Stimulated activated CD8-positive, alpha-beta memory T cell treated with anti-CD3 and anti-CD28 coated beads, Interleukin-2, amount 100 ng/mL, for 48 hours (primary cell): ENCODE measurements around the gene PYGO2.
"Not testable (repeated sequence)": the region's sequence is repeated elsewhere in the genome, so short reads cannot be mapped to it uniquely, and the experiment has no call there.

Experiments used
- DNase-seq, 2 donors: peaks; one replicate each; pipeline ENCODE4 v3.0.0-alpha.2; 2020; ENCODE audit warnings: low read depth in 2 of 2

The PYGO2 gene

GRCh38 chr1:154999571-155000410, 38.2 kb upstream of the PYGO2 start:
- DNase-seq = peak; percentile 54 to 72

- peak; percentile 72 to 81 for DNase-seq
Measured at GRCh38 chr1:154998818-154999570, 37.4 kb upstream of the PYGO2 start.

GRCh38 chr1:154998201-154998780, 36.7 kb upstream of the PYGO2 start:
- DNase-seq = no peak

GRCh38 chr1:154996966-154997701, 35.6 kb upstream of the PYGO2 start:
- DNase-seq = no peak

GRCh38 chr1:154995301-154995983, 33.9 kb upstream of the PYGO2 start:
- DNase-seq = not testable (repeated sequence)

- DNase-seq = no peak
Measured at GRCh38 chr1:154994591-154994990, 33.0 kb upstream of the PYGO2 start.

- DNase-seq = no peak
Measured at GRCh38 chr1:154994269-154994587, 32.6 kb upstream of the PYGO2 start.

- DNase-seq = no peak
Measured at GRCh38 chr1:154993572-154994268, 32.1 kb upstream of the PYGO2 start, which contains the start of gene LENEP. Gene LENEP (plus strand): TSS chr1:154993586. CDS start chr1:154993608, 22 bp downstream.

- DNase-seq = no peak
Measured at GRCh38 chr1:154992721-154993571, 31.4 kb upstream of the PYGO2 start.

- DNase-seq = no peak
Measured at GRCh38 chr1:154990276-154990675, 28.7 kb upstream of the PYGO2 start.

GRCh38 chr1:154989195-154989860, 27.7 kb upstream of the PYGO2 start:
- no peak for DNase-seq

GRCh38 chr1:154988058-154988954, 26.7 kb upstream of the PYGO2 start:
- no peak for DNase-seq

- no peak for DNase-seq
Measured at GRCh38 chr1:154987326-154987725, 25.7 kb upstream of the PYGO2 start.

GRCh38 chr1:154986736-154987135, 25.2 kb upstream of the PYGO2 start:
- DNase-seq = not testable (repeated sequence)

GRCh38 chr1:154983776-154984466, 22.3 kb upstream of the PYGO2 start:
- no peak for DNase-seq

- DNase-seq = peak; percentile 88 to 94
Measured at GRCh38 chr1:154982897-154983648, 21.5 kb upstream of the PYGO2 start, which contains the start of gene FLAD1. Gene FLAD1 (plus strand): TSS chr1:154983344. CDS start chr1:154983695, 351 bp downstream.

GRCh38 chr1:154982341-154982740, 20.8 kb upstream of the PYGO2 start:
- DNase-seq = no peak
